MCF 10A (cell line): ENCODE data around the gene ST3GAL4. TPM values are rescaled to one million over a fixed set of nuclear protein-coding genes. Genes with fewer than 3 reads are reported as not detected.

ENCODE experiments used
- BruUV-seq: library from RNA; stranded (reverse); fragments of 400-500 nt; replicated peaks from 2 replicates; lab custom pipeline; 2021; lab: Mats Ljungman, UMichigan
- CTCF ChIA-PET: fragments of 300-600 bp; sonication (Branson Sonifier 250); formaldehyde crosslinking; extraction: SDS; loops from one replicate; lab custom pipeline; 2021; ENCODE audit warnings: antibody characterized with exemption, inconsistent platforms; lab: Yijun Ruan, JAX
- POLR2A ChIA-PET: fragments of 300-600, 350-650 bp; sonication (Branson Sonifier 250); formaldehyde crosslinking; extraction: SDS; loops from one replicate; lab custom pipeline; 2020; ENCODE audit warnings: antibody characterized with exemption, inconsistent platforms; lab: Yijun Ruan, JAX
- DNase-seq: peaks from one replicate; pipeline ENCODE4 v3.0.0-alpha.2; 2018; ENCODE audit not compliant: unreplicated experiment
- H3K27ac Mint-ChIP-seq: one replicate; pipeline ENCODE4 v1.8.0; 2022; ENCODE audit warnings: mild to moderate bottlenecking, low read depth, mixed read lengths; ENCODE audit not compliant: unreplicated experiment
- H3K27me3 Mint-ChIP-seq: one replicate; pipeline ENCODE4 v1.8.0; 2022; ENCODE audit warnings: mixed read lengths; ENCODE audit not compliant: insufficient read depth, unreplicated experiment
- H3K36me3 Mint-ChIP-seq: one replicate; pipeline ENCODE4 v1.8.0; 2022; ENCODE audit warnings: mild to moderate bottlenecking, moderate library complexity, mixed read lengths; ENCODE audit not compliant: insufficient read depth, unreplicated experiment
- H3K4me1 Mint-ChIP-seq: one replicate; pipeline ENCODE4 v1.8.0; 2022; ENCODE audit warnings: mixed read lengths; ENCODE audit not compliant: insufficient read depth, unreplicated experiment
- H3K4me3 Mint-ChIP-seq: one replicate; pipeline ENCODE4 v1.8.0; 2022; ENCODE audit warnings: mild to moderate bottlenecking, moderate library complexity, mixed read lengths; ENCODE audit not compliant: unreplicated experiment
- H3K9me3 Mint-ChIP-seq: one replicate; pipeline ENCODE4 v1.8.0; 2022; ENCODE audit warnings: mixed read lengths; ENCODE audit not compliant: unreplicated experiment
- CTCF ChIP-seq: fragments of 200-600 bp; IDR thresholded peaks from one replicate; pipeline ENCODE4 v1.8.0; 2022; ENCODE audit warnings: antibody characterized with exemption, mild to moderate bottlenecking; ENCODE audit not compliant: unreplicated experiment
- intact Hi-C: fragments of 100-400 bp; cut with micrococcal nuclease; formaldehyde crosslinking; loops from 2 replicates; pipeline ENCODE4 v1.14.1; 2022
- total RNA-seq: library from RNA; stranded (reverse); gene quantifications from 2 replicates; pipeline ENCODE4 v1.2.3, GENCODE V29; 2022

Gene ST3GAL4
- total RNA-seq, 1 experiment from 2014 or later = 15.3 TPM

GRCh38 chr11:126461996-126462395 lies 106.5 kb downstream of the ST3GAL4 start:
- Mint-ChIP-seq H3K9me3 (peaks cover 8% of the 10 kb centered on the region), H3K4me3 (no peak overlapping the region), H3K36me3 (no peaks in the 10 kb centered on the region), H3K27me3 (peaks cover 49% of the 10 kb centered on the region), H3K4me1 (no peaks in the 10 kb centered on the region), H3K27ac (no peak overlapping the region)
- TF ChIP-seq CTCF = no peak
- intact Hi-C loops = no loop called here
- ChIA-PET POLR2A (interaction anchor here (0.6 kb wide), 1 partner anchor 516 kb away, joined by 3 read pairs; no protein-coding TSS in a partner anchor), CTCF (interaction anchor here (0.6 to 2.7 kb wide), 2 partner anchors 19 to 1010 kb away, joined by 3 to 11 read pairs; no protein-coding TSS in a partner anchor)
- no peak for DNase-seq
- no TSS peak for BruUV-seq

- Mint-ChIP-seq H3K27ac (no peak overlapping the region), H3K36me3 (no peaks in the 10 kb centered on the region), H3K9me3 (peaks cover 8% of the 10 kb centered on the region), H3K4me3 (no peak overlapping the region), H3K4me1 (no peaks in the 10 kb centered on the region), H3K27me3 (peaks cover 49% of the 10 kb centered on the region)
- DNase-seq = no peak
- ChIA-PET POLR2A (interaction anchor here (0.6 kb wide), 1 partner anchor 516 kb away, joined by 3 read pairs; no protein-coding TSS in a partner anchor), CTCF (interaction anchor here (0.6 to 2.7 kb wide), 2 partner anchors 18 to 754 kb away, joined by 3 to 11 read pairs; no protein-coding TSS in a partner anchor)
- TF ChIP-seq CTCF = no peak
- intact Hi-C loops = no loop called here
- no TSS peak for BruUV-seq
Observed at GRCh38 chr11:126462422-126462821, 106.9 kb downstream of the ST3GAL4 start.

Other genes starting within 250 kb of the ST3GAL4 start
- gene RPUSD4, start 144.0 kb upstream of the ST3GAL4 start, total RNA-seq = 19.4 and 26.7 TPM in 2 replicates
- gene FAM118B, start 143.9 kb upstream of the ST3GAL4 start, total RNA-seq = 8.3 and 13.4 TPM in 2 replicates
- 176 and 258 TPM in 2 replicates for gene SRPRA, start 86.8 kb upstream of the ST3GAL4 start, total RNA-seq
- 28.2 and 37.2 TPM in 2 replicates for gene FOXRED1, start 86.5 kb upstream of the ST3GAL4 start, total RNA-seq
- 11.9 and 14.0 TPM in 2 replicates for gene TIRAP, start 72.6 kb upstream of the ST3GAL4 start, total RNA-seq
- 29.6 and 33.7 TPM in 2 replicates for gene DCPS, start 51.6 kb upstream of the ST3GAL4 start, total RNA-seq